T1000 (cell line): ENCODE data around the gene GDF10.
A peak's percentile ranks its signal among the peaks of the same experiment; 100 is the strongest.

Experiments
- DNase-seq: peaks from one replicate; lab custom pipeline; 2025; ENCODE audit warnings: mixed read lengths; lab: John Stamatoyannopoulos, UW

Gene GDF10

GRCh38 chr10:47315421-47315820 is 15.4 kb downstream of the GDF10 start:
- no peak for DNase-seq

- no peak for DNase-seq
Measured at GRCh38 chr10:47316131-47316530, 16.1 kb downstream of the GDF10 start.

- DNase-seq = no peak
Measured at GRCh38 chr10:47317251-47317650, 17.3 kb downstream of the GDF10 start.

- no peak for DNase-seq
Measured at GRCh38 chr10:47318706-47319105, 18.7 kb downstream of the GDF10 start.

GRCh38 chr10:47319784-47320183 is 19.8 kb downstream of the GDF10 start:
- DNase-seq = no peak

- DNase-seq = no peak
Measured at GRCh38 chr10:47320812-47321211, 20.8 kb downstream of the GDF10 start.

GRCh38 chr10:47321521-47322195 is 21.7 kb downstream of the GDF10 start:
- no peak for DNase-seq

GRCh38 chr10:47322300-47323061 is 22.5 kb downstream of the GDF10 start, which contains the start of gene GDF2:
TSS of gene GDF2 (plus strand) at chr10:47322454. CDS start at chr10:47322669, 215 bp downstream.
- DNase-seq = no peak

- DNase-seq = no peak
Measured at GRCh38 chr10:47323087-47323486, 23.1 kb downstream of the GDF10 start.

- DNase-seq = no peak
Measured at GRCh38 chr10:47323636-47324296, 23.8 kb downstream of the GDF10 start.

- no peak for DNase-seq
Measured at GRCh38 chr10:47325303-47326291, 25.6 kb downstream of the GDF10 start.

- peak; percentile 22 for DNase-seq
Measured at GRCh38 chr10:47326306-47326926, 26.4 kb downstream of the GDF10 start.

- DNase-seq = no peak
Measured at GRCh38 chr10:47326927-47327330, 26.9 kb downstream of the GDF10 start.

GRCh38 chr10:47329855-47330254 is 29.9 kb downstream of the GDF10 start:
- no peak for DNase-seq

- DNase-seq = no peak
Measured at GRCh38 chr10:47330366-47330765, 30.4 kb downstream of the GDF10 start.

GRCh38 chr10:47330804-47331203 is 30.8 kb downstream of the GDF10 start:
- DNase-seq = no peak

- no peak for DNase-seq
Measured at GRCh38 chr10:47331491-47331890, 31.5 kb downstream of the GDF10 start.

GRCh38 chr10:47331954-47332353 is 32.0 kb downstream of the GDF10 start:
- no peak for DNase-seq

GRCh38 chr10:47332371-47332770 is 32.4 kb downstream of the GDF10 start:
- DNase-seq = no peak

GRCh38 chr10:47332946-47333345 is 32.9 kb downstream of the GDF10 start:
- DNase-seq = no peak

GRCh38 chr10:47333532-47333931 is 33.5 kb downstream of the GDF10 start:
- DNase-seq = no peak
